Measurements from ENCODE around the gene MGRN1. TPM values are rescaled to one million over a fixed set of nuclear protein-coding genes. Genes with fewer than 3 reads are reported as not detected.

The MGRN1 gene
- polyA plus RNA-seq, 3 donors: 3.7 to 48.2 (median 4.7) TPM

DNA sequence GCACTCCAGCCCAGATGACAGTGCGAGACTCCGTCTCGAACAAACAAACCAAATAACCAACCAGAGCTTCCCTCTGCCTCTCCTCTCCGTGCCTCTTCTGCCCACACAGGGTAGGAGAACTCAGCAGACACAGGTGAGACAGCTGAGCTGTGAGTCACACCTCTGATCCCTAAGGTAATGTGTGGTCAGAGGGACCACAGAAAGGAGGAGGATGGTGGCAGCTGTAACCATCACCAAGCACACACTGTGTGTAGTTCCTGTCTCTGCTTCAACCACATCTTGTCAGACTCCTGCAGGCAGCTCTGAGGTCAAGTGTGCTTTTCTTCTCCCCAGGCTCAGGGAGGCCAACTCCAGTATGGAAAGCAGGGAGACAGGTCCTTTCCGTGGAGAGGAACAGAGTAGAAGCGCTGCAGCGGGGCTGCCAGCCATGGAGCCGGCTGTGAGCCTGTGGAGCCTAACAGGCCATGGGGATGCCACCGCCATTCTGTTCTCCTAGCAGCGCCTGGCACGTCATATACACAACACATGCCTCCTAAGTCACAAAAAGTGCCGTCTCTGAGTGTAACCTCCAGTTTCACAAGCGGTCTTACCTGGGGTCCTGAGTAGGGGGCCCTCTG is 75.9 kb downstream of the MGRN1 start:
- DNase-seq: no peak
- H4K20me1 ChIP-seq (ENCODE audit: insufficient read depth, low read length): peaks cover 7% of the 10 kb centered on the region
- no peaks in the 10 kb centered on the region for H3K4me1 ChIP-seq (ENCODE audit: control insufficient read depth in 1 of 2, insufficient read depth in 2 of 2, low read length in 2 of 2)
- H3K9ac ChIP-seq (ENCODE audit: insufficient read depth, low read length, poor library complexity, severe bottlenecking): no peak overlapping the region
- H3K27ac Mint-ChIP-seq: peak overlapping the region in 2 of 7 donors; percentile 18 to 42
- H3K36me3 Mint-ChIP-seq: peaks cover 46 to 87% of the 10 kb centered on the region in 2 donors
- H3K27me3 Mint-ChIP-seq (ENCODE audit: low read depth in 3 of 3): peaks cover 0 to 2% (median 0%) of the 10 kb centered on the region in 3 donors
- H3K4me3 Mint-ChIP-seq: no peak overlapping the region
- intact Hi-C loops (cut with micrococcal nuclease): no loop called here
- no peaks in the 10 kb centered on the region for H3K27me3 ChIP-seq (ENCODE audit: control insufficient read depth in 2 of 2, insufficient read depth in 2 of 2, low read length in 2 of 2)
- H3K79me2 ChIP-seq (ENCODE audit: insufficient read depth, low read length): peaks cover 6% of the 10 kb centered on the region
- H3K4me1 Mint-ChIP-seq: no peaks in the 10 kb centered on the region
- 91% methylated on average over 5 of the region's 13 CpGs for whole genome bisulfite sequencing (ENCODE audit: insufficient coverage)
- no peak overlapping the region for H3K4me2 ChIP-seq (replicated peaks; ENCODE audit: extremely low read depth, low read length, poor library complexity, severe bottlenecking)
- H3K36me3 ChIP-seq (replicated peaks in 1 of 2; ENCODE audit: control insufficient read depth in 1 of 2, insufficient read depth in 2 of 2, low read length in 2 of 2): peaks cover 67 to 91% of the 10 kb centered on the region in 2 donors
- no peak overlapping the region for H3K27ac ChIP-seq (ENCODE audit: low read depth in 1 of 2, low read length in 2 of 2)
- H2AFZ ChIP-seq (ENCODE audit: insufficient read depth, low read depth, low read length, poor library complexity, severe bottlenecking): no peak overlapping the region
- TF ChIP-seq, protein P1, sequence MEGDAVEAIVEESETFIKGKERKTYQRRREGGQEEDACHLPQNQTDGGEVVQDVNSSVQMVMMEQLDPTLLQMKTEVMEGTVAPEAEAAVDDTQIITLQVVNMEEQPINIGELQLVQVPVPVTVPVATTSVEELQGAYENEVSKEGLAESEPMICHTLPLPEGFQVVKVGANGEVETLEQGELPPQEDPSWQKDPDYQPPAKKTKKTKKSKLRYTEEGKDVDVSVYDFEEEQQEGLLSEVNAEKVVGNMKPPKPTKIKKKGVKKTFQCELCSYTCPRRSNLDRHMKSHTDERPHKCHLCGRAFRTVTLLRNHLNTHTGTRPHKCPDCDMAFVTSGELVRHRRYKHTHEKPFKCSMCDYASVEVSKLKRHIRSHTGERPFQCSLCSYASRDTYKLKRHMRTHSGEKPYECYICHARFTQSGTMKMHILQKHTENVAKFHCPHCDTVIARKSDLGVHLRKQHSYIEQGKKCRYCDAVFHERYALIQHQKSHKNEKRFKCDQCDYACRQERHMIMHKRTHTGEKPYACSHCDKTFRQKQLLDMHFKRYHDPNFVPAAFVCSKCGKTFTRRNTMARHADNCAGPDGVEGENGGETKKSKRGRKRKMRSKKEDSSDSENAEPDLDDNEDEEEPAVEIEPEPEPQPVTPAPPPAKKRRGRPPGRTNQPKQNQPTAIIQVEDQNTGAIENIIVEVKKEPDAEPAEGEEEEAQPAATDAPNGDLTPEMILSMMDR (IDR thresholded peaks at IDR 0.05): no peak
- no peaks in the 10 kb centered on the region for H3K9me3 ChIP-seq (replicated peaks in 1 of 2; ENCODE audit: control insufficient read depth in 1 of 2, insufficient read depth in 1 of 2, low read length in 2 of 2)
- H3K9me3 Mint-ChIP-seq: no peaks in the 10 kb centered on the region
- no peak overlapping the region for H3K4me3 ChIP-seq (replicated peaks in 1 of 3; ENCODE audit: low read depth in 2 of 3, low read length in 3 of 3)

DNA sequence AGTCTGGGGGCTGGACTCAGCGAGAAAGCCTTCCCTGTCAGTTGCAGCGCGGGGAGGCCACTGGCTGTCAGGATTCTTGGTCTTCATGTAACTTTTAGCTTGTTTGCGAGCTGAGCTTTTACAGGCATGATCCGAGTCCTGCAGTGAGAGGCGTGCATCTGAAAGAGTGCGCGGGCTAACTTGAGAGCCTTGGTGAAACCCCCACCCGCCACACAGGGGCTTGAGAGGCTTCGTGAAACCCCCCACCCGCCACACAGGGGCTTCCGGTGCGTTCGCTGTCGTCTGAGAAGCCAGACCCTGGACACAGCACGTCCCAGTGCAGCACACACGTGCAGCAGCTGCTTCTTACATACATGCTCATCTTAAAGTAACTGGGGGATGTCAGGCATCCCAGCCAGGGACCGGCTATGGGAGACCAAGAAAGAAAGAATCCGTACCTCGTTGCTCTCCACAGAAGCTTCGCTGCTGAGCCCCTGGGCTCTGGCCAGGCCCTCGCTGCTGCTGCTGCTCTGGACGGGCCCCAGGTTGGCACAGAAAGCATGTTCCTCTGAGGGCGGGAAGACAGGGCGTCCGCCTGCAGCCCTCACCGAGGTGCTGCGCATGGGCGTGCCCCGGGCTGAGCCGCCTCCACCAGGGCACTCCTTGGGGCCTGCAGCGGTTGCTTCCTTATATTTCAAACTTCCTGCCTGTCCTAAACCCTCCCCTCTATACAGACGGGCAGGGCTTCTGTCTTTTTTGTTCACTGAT is 76.5 kb downstream of the MGRN1 start:
- Mint-ChIP-seq H3K36me3 (peaks cover 41 to 85% of the 10 kb centered on the region in 2 donors), H3K4me1 (no peaks in the 10 kb centered on the region), H3K27ac (peak overlapping the region in 1 of 7 donors; percentile 18), H3K27me3 (ENCODE audit: low read depth in 3 of 3) (peaks cover 0 to 2% (median 0%) of the 10 kb centered on the region in 3 donors), H3K9me3 (no peaks in the 10 kb centered on the region), H3K4me3 (no peak overlapping the region)
- no peaks in the 10 kb centered on the region for H3K9me3 ChIP-seq (replicated peaks in 1 of 2; ENCODE audit: control insufficient read depth in 1 of 2, insufficient read depth in 1 of 2, low read length in 2 of 2)
- no peak for DNase-seq
- WGBS (ENCODE audit: insufficient coverage): 90% methylated on average over 26 of the region's 33 CpGs
- no peaks in the 10 kb centered on the region for H3K27me3 ChIP-seq (ENCODE audit: control insufficient read depth in 2 of 2, insufficient read depth in 2 of 2, low read length in 2 of 2)
- no peaks in the 10 kb centered on the region for H3K4me1 ChIP-seq (ENCODE audit: control insufficient read depth in 1 of 2, insufficient read depth in 2 of 2, low read length in 2 of 2)
- no peaks in the 10 kb centered on the region for H3K79me2 ChIP-seq (ENCODE audit: insufficient read depth, low read length)
- H3K4me2 ChIP-seq (replicated peaks; ENCODE audit: extremely low read depth, low read length, poor library complexity, severe bottlenecking): no peak overlapping the region
- no peak overlapping the region for H3K9ac ChIP-seq (ENCODE audit: insufficient read depth, low read length, poor library complexity, severe bottlenecking)
- intact Hi-C loops (cut with micrococcal nuclease): no loop called here
- peaks cover under 1% of the 10 kb centered on the region for H4K20me1 ChIP-seq (ENCODE audit: insufficient read depth, low read length)
- H3K4me3 ChIP-seq (replicated peaks in 1 of 3; ENCODE audit: low read depth in 2 of 3, low read length in 3 of 3): no peak overlapping the region
- peaks cover 60 to 85% of the 10 kb centered on the region in 2 donors for H3K36me3 ChIP-seq (replicated peaks in 1 of 2; ENCODE audit: control insufficient read depth in 1 of 2, insufficient read depth in 2 of 2, low read length in 2 of 2)
- no peak overlapping the region for H2AFZ ChIP-seq (ENCODE audit: insufficient read depth, low read depth, low read length, poor library complexity, severe bottlenecking)
- TF ChIP-seq, protein P1 (IDR thresholded peaks at IDR 0.05): no peak
- no peak overlapping the region for H3K27ac ChIP-seq (ENCODE audit: low read depth in 1 of 2, low read length in 2 of 2)

Measured in CD14-positive monocyte (primary cell).